Measurements from ENCODE around the gene JAG2. TPM values are rescaled to one million over a fixed set of nuclear protein-coding genes. Genes with fewer than 3 reads are reported as not detected.

The JAG2 gene
- total and polyA plus RNA-seq, 2 donors from 2014 or later, result 6.3 to 26.1 TPM

- FAIRE-seq, result no peak
- Histone ChIP-seq H3K9ac (ENCODE audit: low read length in 3 of 3) (no peak overlapping the region), H3K4me3 (ENCODE audit: low read length in 3 of 3) (no peak overlapping the region), H3K4me1 (ENCODE audit: control insufficient read depth in 2 of 3, insufficient read depth in 2 of 3, low read depth in 1 of 3, low read length in 3 of 3) (no peaks in the 10 kb centered on the region), H3K36me3 (ENCODE audit: control insufficient read depth in 2 of 3, insufficient read depth in 3 of 3, low read length in 3 of 3) (no peaks in the 10 kb centered on the region), H3K27me3 (ENCODE audit: control insufficient read depth, insufficient read depth, low read length) (no peaks in the 10 kb centered on the region), H3K27ac (ENCODE audit: low read depth in 2 of 2, low read length in 2 of 2) (no peak overlapping the region), H3K9me3 (ENCODE audit: control insufficient read depth in 2 of 3, insufficient read depth in 1 of 3, low read length in 3 of 3) (no peaks in the 10 kb centered on the region)
- DNase-seq, result peak in 2 of 5 donors; percentile 48 to 65
- intact Hi-C loops (cut with DNase I), result no loop called here
- TF ChIP-seq, protein P1, sequence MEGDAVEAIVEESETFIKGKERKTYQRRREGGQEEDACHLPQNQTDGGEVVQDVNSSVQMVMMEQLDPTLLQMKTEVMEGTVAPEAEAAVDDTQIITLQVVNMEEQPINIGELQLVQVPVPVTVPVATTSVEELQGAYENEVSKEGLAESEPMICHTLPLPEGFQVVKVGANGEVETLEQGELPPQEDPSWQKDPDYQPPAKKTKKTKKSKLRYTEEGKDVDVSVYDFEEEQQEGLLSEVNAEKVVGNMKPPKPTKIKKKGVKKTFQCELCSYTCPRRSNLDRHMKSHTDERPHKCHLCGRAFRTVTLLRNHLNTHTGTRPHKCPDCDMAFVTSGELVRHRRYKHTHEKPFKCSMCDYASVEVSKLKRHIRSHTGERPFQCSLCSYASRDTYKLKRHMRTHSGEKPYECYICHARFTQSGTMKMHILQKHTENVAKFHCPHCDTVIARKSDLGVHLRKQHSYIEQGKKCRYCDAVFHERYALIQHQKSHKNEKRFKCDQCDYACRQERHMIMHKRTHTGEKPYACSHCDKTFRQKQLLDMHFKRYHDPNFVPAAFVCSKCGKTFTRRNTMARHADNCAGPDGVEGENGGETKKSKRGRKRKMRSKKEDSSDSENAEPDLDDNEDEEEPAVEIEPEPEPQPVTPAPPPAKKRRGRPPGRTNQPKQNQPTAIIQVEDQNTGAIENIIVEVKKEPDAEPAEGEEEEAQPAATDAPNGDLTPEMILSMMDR (IDR thresholded peaks at IDR 0.05; ENCODE audit: borderline replicate concordance, extremely low read depth, insufficient read depth), result no peak
Measured at GRCh38 chr14:105149146-105149781, 19.3 kb downstream of the JAG2 start.

DNA sequence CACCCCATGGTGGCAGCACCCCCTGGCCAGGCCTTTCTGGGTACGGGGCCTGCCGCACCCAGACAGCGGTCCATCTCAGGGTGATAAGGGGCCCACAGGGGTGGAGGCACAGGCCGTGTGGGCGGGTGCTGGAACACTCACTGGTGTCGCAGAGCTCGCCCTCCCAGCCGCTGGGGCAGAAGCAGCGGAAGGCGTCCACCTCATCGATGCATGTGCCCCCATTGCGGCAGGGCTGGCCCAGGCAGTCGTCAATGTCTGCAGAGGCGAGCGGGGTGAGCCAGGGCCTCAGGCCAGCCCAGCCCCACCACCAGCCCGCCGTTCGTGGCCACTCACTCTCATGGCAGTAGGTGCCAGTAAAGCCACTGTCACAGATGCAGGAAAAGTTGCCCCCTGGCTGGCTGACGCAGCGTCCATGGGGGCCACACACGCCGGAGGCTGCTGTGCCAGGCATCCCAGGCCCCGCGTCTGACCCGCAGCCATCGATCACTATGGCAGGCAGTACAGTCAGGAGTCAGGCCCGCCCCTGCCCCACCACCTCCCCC, 19.9 kb downstream of the JAG2 start:
- Histone ChIP-seq H3K36me3 (ENCODE audit: control insufficient read depth in 2 of 3, insufficient read depth in 3 of 3, low read length in 3 of 3) (no peaks in the 10 kb centered on the region), H3K4me1 (ENCODE audit: control insufficient read depth in 2 of 3, insufficient read depth in 2 of 3, low read depth in 1 of 3, low read length in 3 of 3) (no peaks in the 10 kb centered on the region), H3K9ac (ENCODE audit: low read length in 3 of 3) (no peak overlapping the region), H3K9me3 (ENCODE audit: control insufficient read depth in 2 of 3, insufficient read depth in 1 of 3, low read length in 3 of 3) (no peaks in the 10 kb centered on the region), H3K27me3 (ENCODE audit: control insufficient read depth, insufficient read depth, low read length) (no peaks in the 10 kb centered on the region), H3K4me3 (ENCODE audit: low read length in 3 of 3) (no peak overlapping the region), H3K27ac (ENCODE audit: low read depth in 2 of 2, low read length in 2 of 2) (no peak overlapping the region)
- DNase-seq (no peak), FAIRE-seq (no peak)
- intact Hi-C loops (cut with DNase I), result no loop called here
- TF ChIP-seq, protein P1 (IDR thresholded peaks at IDR 0.05; ENCODE audit: borderline replicate concordance, extremely low read depth, insufficient read depth), result no peak

DNA sequence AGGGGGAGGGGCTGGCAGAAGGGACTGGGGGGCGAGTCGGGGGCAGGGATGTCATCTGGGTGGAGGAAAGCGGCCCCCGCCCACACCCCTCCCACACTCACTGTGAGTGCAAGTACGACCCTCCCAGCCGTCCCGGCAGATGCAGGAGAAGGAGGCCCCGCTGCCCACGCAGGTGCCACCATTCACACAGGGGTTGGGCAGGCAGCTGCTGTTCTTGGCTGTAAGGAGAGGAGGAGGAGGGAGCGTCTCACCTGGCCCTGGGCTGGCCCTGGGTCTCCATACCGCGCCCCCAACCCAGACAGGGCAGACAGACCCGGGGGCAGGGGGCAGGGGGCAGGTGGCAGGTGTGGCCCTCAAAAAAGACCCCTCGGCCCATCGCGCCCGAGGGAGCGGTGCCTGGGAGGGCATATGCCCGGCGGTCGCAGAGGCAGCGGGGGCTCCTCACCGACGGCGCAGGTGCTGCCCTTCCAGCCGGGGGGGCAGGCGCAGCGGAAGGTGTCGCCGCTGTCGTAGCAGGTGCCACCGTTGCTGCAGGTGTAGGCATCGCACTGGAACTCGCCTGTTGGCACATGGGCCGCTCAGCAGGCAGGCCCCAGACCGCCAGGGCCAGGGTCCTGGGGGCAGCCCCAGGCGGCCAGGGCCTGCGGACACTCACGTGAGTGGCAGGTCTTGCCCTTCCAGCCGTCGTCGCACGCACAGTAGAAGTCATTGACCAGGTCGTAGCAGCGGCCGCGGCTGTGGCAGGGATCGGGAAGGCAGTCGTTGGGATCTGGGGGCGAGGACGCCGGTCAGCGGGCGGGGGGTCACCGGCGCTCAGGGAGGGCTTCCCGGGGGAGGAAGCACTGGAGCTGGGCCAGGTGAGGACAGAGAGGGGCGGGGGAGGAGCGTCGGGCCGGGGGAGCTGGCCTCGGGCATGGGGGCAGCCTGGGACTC, 20.6 kb downstream of the JAG2 start:
- intact Hi-C loops (cut with DNase I), result no loop called here

More for the DNA sequence above, 20.6 kb downstream of the JAG2 start:
- Histone ChIP-seq H3K27me3 (ENCODE audit: control insufficient read depth, insufficient read depth, low read length) (no peaks in the 10 kb centered on the region), H3K9ac (ENCODE audit: low read length in 3 of 3) (no peak overlapping the region), H3K36me3 (ENCODE audit: control insufficient read depth in 2 of 3, insufficient read depth in 3 of 3, low read length in 3 of 3) (no peaks in the 10 kb centered on the region), H3K4me1 (ENCODE audit: control insufficient read depth in 2 of 3, insufficient read depth in 2 of 3, low read depth in 1 of 3, low read length in 3 of 3) (no peaks in the 10 kb centered on the region), H3K9me3 (ENCODE audit: control insufficient read depth in 2 of 3, insufficient read depth in 1 of 3, low read length in 3 of 3) (no peaks in the 10 kb centered on the region), H3K27ac (ENCODE audit: low read depth in 2 of 2, low read length in 2 of 2) (no peak overlapping the region), H3K4me3 (ENCODE audit: low read length in 3 of 3) (no peak overlapping the region)
- TF ChIP-seq, protein P1 (IDR thresholded peaks at IDR 0.05; ENCODE audit: borderline replicate concordance, extremely low read depth, insufficient read depth), result no peak
- FAIRE-seq (no peak), DNase-seq (peak in 2 of 5 donors; percentile 43 to 69)

All from kidney (tissue), 14 donors.